HepG2 (cell line): Measurements from ENCODE around the gene CPSF4. TPM values are rescaled to one million over a fixed set of nuclear protein-coding genes. Genes with fewer than 3 reads are reported as not detected.
A peak's percentile ranks its signal among the peaks of the same experiment; 100 is the strongest.

Experiments
- ATAC-seq: fragments of 200-7000 bp; cut with Tn5 transposase; 3 replicates; pipeline ENCODE4 v1.9.1; 2020; ENCODE audit warnings: mild to moderate bottlenecking, moderate library complexity
- BruUV-seq: library from RNA; stranded (reverse); fragments of 400-500 nt; replicated peaks from 2 replicates; lab custom pipeline; 2021; lab: Mats Ljungman, UMichigan
- CTCF ChIA-PET: fragments of 300-600 bp; formaldehyde crosslinking; extraction: SDS; loops from one replicate; lab custom pipeline; 2021; ENCODE audit warnings: low total read pairs, inconsistent platforms, low intra/inter-chr PET ratio; lab: Yijun Ruan, JAX
- POLR2A ChIA-PET: fragments of 350-600 bp; sonication (Branson Sonifier 250); formaldehyde crosslinking; loops from one replicate; lab custom pipeline; 2020; ENCODE audit warnings: antibody characterized with exemption, inconsistent platforms; lab: Yijun Ruan, JAX
- DNase-seq: peaks from one replicate; pipeline ENCODE4 v3.0.0-alpha.2; 2015; ENCODE audit warnings: low spot score
- FAIRE-seq: peaks from 3 replicates; lab custom pipeline; 2011; peaks lifted over from hg19 to GRCh38; lab: Jason Lieb, UNC
- H2AFZ ChIP-seq: one replicate; pipeline ENCODE4 v1.6.1; 2011; ENCODE audit warnings: low read length, inconsistent platforms
- H3K27ac ChIP-seq: fragments of 300-600 bp; 3 replicates; pipeline ENCODE4 v1.8.0; 2011; ENCODE audit warnings: mixed run types, mild to moderate bottlenecking, mixed read lengths, low read length, inconsistent platforms; ENCODE audit not compliant: insufficient read depth; ENCODE audit errors: extremely low read length
- H3K27me3 ChIP-seq, 2 experiments: fragments of 200-600 bp in 1 of 2; 2 replicates in 1 of 2; 3 replicates in 1 of 2; pipeline versions ENCODE4 v1.6.0 to v1.8.0; 2011; ENCODE audit warnings: low read length in 2 of 2, mild to moderate bottlenecking in 2 of 2, moderate library complexity in 2 of 2, inconsistent platforms in 1 of 2; ENCODE audit not compliant: insufficient read depth in 2 of 2, control insufficient read depth in 1 of 2
- H3K36me3 ChIP-seq, 2 experiments: fragments of 200-600 bp in 1 of 2; replicated peaks in 1 of 2; 2 replicates in 1 of 2; 3 replicates in 1 of 2; pipeline versions ENCODE4 v1.5.1 to v1.8.0; 2011; ENCODE audit warnings: low read length in 2 of 2, inconsistent platforms in 1 of 2; ENCODE audit not compliant: insufficient read depth in 2 of 2, control insufficient read depth in 1 of 2
- H3K4me1 ChIP-seq: 2 replicates; pipeline ENCODE4 v1.5.1; 2012; ENCODE audit warnings: low read length, inconsistent platforms; ENCODE audit not compliant: insufficient read depth
- H3K4me2 ChIP-seq: 2 replicates; pipeline ENCODE4 v1.6.0; 2011; ENCODE audit warnings: low read depth, low read length, inconsistent platforms
- H3K4me3 ChIP-seq, 3 experiments: fragments of 200-600 bp in 1 of 3; sonication (generic), shearing (Covaris generic) in 1 of 3; replicated peaks in 1 of 3; 2 replicates each; pipeline ENCODE4 v1.5.1; 2011 to 2016; ENCODE audit warnings: low read length in 3 of 3, inconsistent platforms in 2 of 3, low read depth in 2 of 3, mild to moderate bottlenecking in 2 of 3, control low read depth in 1 of 3, mixed read lengths in 1 of 3; ENCODE audit not compliant: insufficient read depth in 1 of 3
- H3K79me2 ChIP-seq: one replicate; pipeline ENCODE4 v1.6.1; 2011; ENCODE audit warnings: low read length, inconsistent platforms; ENCODE audit not compliant: insufficient read depth
- H3K9ac ChIP-seq: 2 replicates; pipeline ENCODE4 v1.6.0; 2011; ENCODE audit warnings: mild to moderate bottlenecking, low read depth, low read length, inconsistent platforms; ENCODE audit not compliant: insufficient read depth
- H3K9me3 ChIP-seq: 2 replicates; pipeline ENCODE4 v1.5.1; 2012; ENCODE audit warnings: mild to moderate bottlenecking, low read length
- H4K20me1 ChIP-seq: 2 replicates; pipeline ENCODE4 v1.6.0; 2011; ENCODE audit warnings: inconsistent platforms, mild to moderate bottlenecking, low read length, moderate library complexity; ENCODE audit not compliant: insufficient read depth
- CENPX ChIP-seq: sonication (generic); formaldehyde crosslinking; IDR thresholded peaks from 2 replicates; pipeline ENCODE4 v1.9.0; 2021; ENCODE audit warnings: mild to moderate bottlenecking, missing genetic modification reagents, moderate library complexity
- ETV6 ChIP-seq: sonication (generic); formaldehyde crosslinking; conservative IDR thresholded peaks from 2 replicates; pipeline ENCODE4 v1.4.0; 2020; ENCODE audit warnings: missing genetic modification reagents
- ISX ChIP-seq: sonication (generic); formaldehyde crosslinking; conservative IDR thresholded peaks from 2 replicates; pipeline ENCODE4 v1.5.0; 2020; ENCODE audit warnings: missing genetic modification reagents
- JUNB ChIP-seq: sonication (generic); formaldehyde crosslinking; IDR thresholded peaks from 2 replicates; pipeline ENCODE4 v1.8.0; 2022; ENCODE audit warnings: missing genetic modification reagents, mild to moderate bottlenecking, borderline replicate concordance
- MBNL3 ChIP-seq: fragments of 250-450 bp; sonication (Bioruptor Pico); conservative IDR thresholded peaks from 2 replicates; pipeline ENCODE4 v1.8.0; 2022; ENCODE audit warnings: mild to moderate bottlenecking, inconsistent platforms
- RBM22 ChIP-seq: fragments of 200-400 bp; formaldehyde crosslinking; optimal IDR thresholded peaks from 2 replicates; pipeline ENCODE3; 2017; ENCODE audit warnings: mild to moderate bottlenecking, low read length, moderate library complexity
- ZFP82 ChIP-seq: sonication (generic); formaldehyde crosslinking; IDR thresholded peaks from 2 replicates; pipeline ENCODE4 v1.5.1; 2020; ENCODE audit warnings: mild to moderate bottlenecking, missing genetic modification reagents, borderline replicate concordance
- ZMYM2 ChIP-seq: sonication (generic); formaldehyde crosslinking; IDR thresholded peaks from 2 replicates; pipeline ENCODE4 v1.8.0; 2022; ENCODE audit warnings: mild to moderate bottlenecking, missing genetic modification reagents
- ZNF441 ChIP-seq: sonication (generic); formaldehyde crosslinking; IDR thresholded peaks from 2 replicates; pipeline ENCODE4 v1.7.0; 2021; ENCODE audit warnings: missing genetic modification reagents, borderline replicate concordance
- ZNF550 ChIP-seq: sonication (generic); formaldehyde crosslinking; IDR thresholded peaks from 2 replicates; pipeline ENCODE4 v1.4.0; 2020; ENCODE audit warnings: mild to moderate bottlenecking, missing genetic modification reagents, borderline replicate concordance
- ZNF687 ChIP-seq: sonication (generic); formaldehyde crosslinking; IDR thresholded peaks from 2 replicates; pipeline ENCODE4 v1.5.1; 2020; ENCODE audit warnings: mild to moderate bottlenecking, missing genetic modification reagents, moderate library complexity
- WGBS: methylation state at CpG from one replicate; pipeline ENCODE4 v1.1.6; 2017; ENCODE audit warnings: low lambda C conversion rate; 5-methylcytosine and 5-hydroxymethylcytosine counted together
- in situ Hi-C: cut with HindIII; loops from 2 replicates; pipeline ENCODE4 v1.10.0; 2017; ENCODE audit warnings: low pct_unique_long_range_greater_than_20kb; ENCODE audit not compliant: extremely low pct_ligation_motif_present
- intact Hi-C: fragments of 100-400 bp; cut with micrococcal nuclease; formaldehyde crosslinking; loops from one replicate; pipeline ENCODE4 v1.10.0; 2022; ENCODE audit not compliant: unreplicated experiment
- polyA plus RNA-seq, 8 experiments: library from polyadenylated mRNA; depleted of rRNA in 3 of 8; stranded (reverse) in 7 of 8; unstranded in 1 of 8; fragments of >200 nt; fragmentation: Illumina TruSeq in 4 of 8; extraction: Trizol in 4 of 8; gene quantifications; 2 replicates each; pipeline versions ENCODE4 v1.2.1 to v1.2.3, GENCODE V29; 2011 to 2016; ENCODE audit warnings: low read depth in 4 of 8, missing spikeins in 1 of 8, mixed read lengths in 1 of 8; ENCODE audit not compliant: insufficient read depth in 1 of 8
- total RNA-seq, 5 experiments: library from RNA; depleted of rRNA; stranded (reverse); fragments of >200 nt; fragmentation: Illumina TruSeq; extraction: Trizol; gene quantifications; 2 replicates each; pipeline ENCODE4 v1.2.3, GENCODE V29; 2016; ENCODE audit warnings: low read depth in 1 of 5
- TF ChIP-seq, protein P1 (sequence below): sonication (generic); formaldehyde crosslinking; IDR thresholded peaks from 2 replicates; pipeline ENCODE4 v1.5.0; 2020; ENCODE audit warnings: mild to moderate bottlenecking, missing genetic modification reagents
- TF ChIP-seq, protein P2 (sequence below): sonication (generic); formaldehyde crosslinking; IDR thresholded peaks from 2 replicates; pipeline ENCODE4 v1.8.1; 2023; ENCODE audit warnings: missing genetic modification reagents, mild to moderate bottlenecking, borderline replicate concordance

Gene CPSF4
- total and polyA plus RNA-seq, 2 of the 13 experiments (the other 11 are each of a cell fraction or from before 2014, with no cell fraction given), result 34.1 to 49.6 TPM

GRCh38 chr7:99451936-99452335 is 13.2 kb downstream of the CPSF4 start:
- no peaks in the 10 kb centered on the region for H3K79me2 ChIP-seq

DNA sequence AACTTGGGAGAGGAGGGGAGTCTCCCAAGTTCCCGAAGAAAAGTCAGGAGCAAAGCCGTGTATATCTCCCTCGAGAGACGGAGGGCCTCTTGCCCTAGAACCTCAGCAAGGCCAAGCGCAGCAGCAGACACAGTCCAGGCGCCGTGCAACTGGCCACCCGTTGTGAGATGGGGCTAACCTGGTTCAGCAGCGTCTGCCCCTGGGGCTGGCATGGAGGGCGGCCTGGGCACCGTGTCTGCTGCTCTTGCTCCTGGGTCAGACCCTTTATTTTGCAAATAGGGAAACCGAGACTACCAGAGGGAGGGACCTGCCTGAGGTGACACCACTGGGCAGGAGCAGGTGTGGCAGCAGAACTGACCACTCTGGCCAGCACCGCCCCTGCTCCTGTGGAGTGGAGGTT is 13.8 kb downstream of the CPSF4 start:
- no peak for FAIRE-seq
- CTCF ChIA-PET, result no interaction called here
- no TSS peak for BruUV-seq
- TF ChIP-seq ZFP82 (CRISPR knock-in tag) (no peak), CENPX (no peak), ETV6 (CRISPR knock-in tag) (no peak), ZNF687 (CRISPR knock-in tag) (0 out of 2 replicates have a peak, but pooled peaks have one; percentile 1), ZNF550 (CRISPR knock-in tag) (no peak), ISX (no peak), MBNL3 (CRISPR knock-in tag) (no peak), ZMYM2 (CRISPR knock-in tag) (no peak)
- TF ChIP-seq, protein P1, sequence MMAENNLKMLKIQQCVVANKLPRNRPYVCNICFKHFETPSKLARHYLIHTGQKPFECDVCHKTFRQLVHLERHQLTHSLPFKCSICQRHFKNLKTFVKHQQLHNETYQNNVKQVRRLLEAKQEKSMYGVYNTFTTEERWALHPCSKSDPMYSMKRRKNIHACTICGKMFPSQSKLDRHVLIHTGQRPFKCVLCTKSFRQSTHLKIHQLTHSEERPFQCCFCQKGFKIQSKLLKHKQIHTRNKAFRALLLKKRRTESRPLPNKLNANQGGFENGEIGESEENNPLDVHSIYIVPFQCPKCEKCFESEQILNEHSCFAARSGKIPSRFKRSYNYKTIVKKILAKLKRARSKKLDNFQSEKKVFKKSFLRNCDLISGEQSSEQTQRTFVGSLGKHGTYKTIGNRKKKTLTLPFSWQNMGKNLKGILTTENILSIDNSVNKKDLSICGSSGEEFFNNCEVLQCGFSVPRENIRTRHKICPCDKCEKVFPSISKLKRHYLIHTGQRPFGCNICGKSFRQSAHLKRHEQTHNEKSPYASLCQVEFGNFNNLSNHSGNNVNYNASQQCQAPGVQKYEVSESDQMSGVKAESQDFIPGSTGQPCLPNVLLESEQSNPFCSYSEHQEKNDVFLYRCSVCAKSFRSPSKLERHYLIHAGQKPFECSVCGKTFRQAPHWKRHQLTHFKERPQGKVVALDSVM, result no peak
- TF ChIP-seq, protein P2, sequence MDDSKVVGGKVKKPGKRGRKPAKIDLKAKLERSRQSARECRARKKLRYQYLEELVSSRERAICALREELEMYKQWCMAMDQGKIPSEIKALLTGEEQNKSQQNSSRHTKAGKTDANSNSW, result no peak

More at GRCh38 chr7:99451936-99452335, 13.2 kb downstream of the CPSF4 start:
- in situ Hi-C loops (no loop called here), intact Hi-C loops (no loop called here)
- no peak for DNase-seq
- Histone ChIP-seq H3K4me1 (no peaks in the 10 kb centered on the region), H3K4me3 (no peak overlapping the region), H3K36me3 (peaks cover 37 to 92% of the 10 kb centered on the region in 2 experiments), H4K20me1 (peaks cover 9% of the 10 kb centered on the region), H2AFZ (no peak overlapping the region), H3K27ac (no peak overlapping the region), H3K4me2 (no peak overlapping the region), H3K9ac (no peak overlapping the region), H3K27me3 (no peaks in the 10 kb centered on the region), H3K9me3 (no peaks in the 10 kb centered on the region)
- ATAC-seq, result no peak
- ChIA-PET CTCF (no interaction called here), POLR2A (no interaction called here)
- BruUV-seq, result no TSS peak
- no peak for TF ChIP-seq ZNF441
- TF ChIP-seq JUNB, result 0 out of 2 replicates have a peak, but pooled peaks have one; percentile 13
- TF ChIP-seq RBM22, result peak; percentile 40
- WGBS, result 86% methylated on average over 1 of the region's 8 CpGs
- FAIRE-seq, result no peak

More for the DNA sequence above, 13.8 kb downstream of the CPSF4 start:
- intact Hi-C loops (no loop called here), in situ Hi-C loops (no loop called here)
- H3K4me2 ChIP-seq, result no peak overlapping the region
- WGBS, result 92% methylated on average over 12 of the region's 13 CpGs
- H4K20me1 ChIP-seq, result peaks cover 11% of the 10 kb centered on the region
- no peaks in the 10 kb centered on the region for H3K27me3 ChIP-seq
- H3K4me1 ChIP-seq, result no peaks in the 10 kb centered on the region
- POLR2A ChIA-PET, result no interaction called here
- no peak overlapping the region for H3K27ac ChIP-seq
- H2AFZ ChIP-seq, result no peak overlapping the region
- no peak overlapping the region for H3K4me3 ChIP-seq
- ATAC-seq (no peak), DNase-seq (no peak)
- no peaks in the 10 kb centered on the region for H3K9me3 ChIP-seq
- H3K36me3 ChIP-seq, result peaks cover 37 to 96% of the 10 kb centered on the region in 2 experiments
- H3K9ac ChIP-seq, result no peak overlapping the region
- no peaks in the 10 kb centered on the region for H3K79me2 ChIP-seq
